Measurements from ENCODE around the gene RPS27.
"Not testable (repeated sequence)": the region's sequence is repeated elsewhere in the genome, so short reads cannot be mapped to it uniquely, and the experiment has no call there.

Gene RPS27

GRCh38 chr1:153985341-153985912, 5.1 kb upstream of the RPS27 start:
- no peak for DNase-seq (ENCODE audit: extremely low read depth in 1 of 2, low read depth in 1 of 2)

GRCh38 chr1:153985941-153986761, 4.4 kb upstream of the RPS27 start, which contains the start of gene RAB13:
RAB13 (minus strand) TSS chr1:153986339; CDS start chr1:153986236, 103 bp downstream.
- DNase-seq (ENCODE audit: extremely low read depth in 1 of 2, low read depth in 1 of 2) = no peak

GRCh38 chr1:153987621-153988020, 2.9 kb upstream of the RPS27 start:
- no peak for DNase-seq (ENCODE audit: extremely low read depth in 1 of 2, low read depth in 1 of 2)

- DNase-seq (ENCODE audit: extremely low read depth in 1 of 2, low read depth in 1 of 2) = no peak
Observed at GRCh38 chr1:153991151-153991630, 629 bp downstream of the RPS27 start.

- no peak for DNase-seq (ENCODE audit: extremely low read depth in 1 of 2, low read depth in 1 of 2)
Observed at GRCh38 chr1:153991806-153992205, 1.2 kb downstream of the RPS27 start.

- DNase-seq (ENCODE audit: extremely low read depth in 1 of 2, low read depth in 1 of 2) = no peak
Observed at GRCh38 chr1:153995202-153995601, 4.6 kb downstream of the RPS27 start.

GRCh38 chr1:153995640-153996039, 5.1 kb downstream of the RPS27 start:
- no peak for DNase-seq (ENCODE audit: extremely low read depth in 1 of 2, low read depth in 1 of 2)

GRCh38 chr1:153996882-153997281, 6.3 kb downstream of the RPS27 start:
- DNase-seq (ENCODE audit: extremely low read depth in 1 of 2, low read depth in 1 of 2) = not testable (repeated sequence)

- no peak for DNase-seq (ENCODE audit: extremely low read depth in 1 of 2, low read depth in 1 of 2)
Observed at GRCh38 chr1:154000420-154000819, 9.9 kb downstream of the RPS27 start.

GRCh38 chr1:154006136-154006535, 15.6 kb downstream of the RPS27 start:
- DNase-seq (ENCODE audit: extremely low read depth in 1 of 2, low read depth in 1 of 2) = no peak

- DNase-seq (ENCODE audit: extremely low read depth in 1 of 2, low read depth in 1 of 2) = no peak
Observed at GRCh38 chr1:154012129-154012528, 21.6 kb downstream of the RPS27 start.

- not testable (repeated sequence) for DNase-seq (ENCODE audit: extremely low read depth in 1 of 2, low read depth in 1 of 2)
Observed at GRCh38 chr1:154012543-154012942, 22.0 kb downstream of the RPS27 start.

- no peak for DNase-seq (ENCODE audit: extremely low read depth in 1 of 2, low read depth in 1 of 2)
Observed at GRCh38 chr1:154014154-154014907, 23.8 kb downstream of the RPS27 start.

- DNase-seq (ENCODE audit: extremely low read depth in 1 of 2, low read depth in 1 of 2) = no peak
Observed at GRCh38 chr1:154019269-154019668, 28.7 kb downstream of the RPS27 start.

GRCh38 chr1:154019940-154020339, 29.4 kb downstream of the RPS27 start:
- no peak for DNase-seq (ENCODE audit: extremely low read depth in 1 of 2, low read depth in 1 of 2)

- not testable (repeated sequence) for DNase-seq (ENCODE audit: extremely low read depth in 1 of 2, low read depth in 1 of 2)
Observed at GRCh38 chr1:154033697-154034096, 43.1 kb downstream of the RPS27 start.
